Kidney (tissue), 14 donors: ENCODE measurements around the gene MEFV. TPM values are rescaled to one million over a fixed set of nuclear protein-coding genes. Genes with fewer than 3 reads are reported as not detected.

Source experiments
- DNase-seq, 5 donors: peaks; one replicate each; pipeline ENCODE4 v3.0.0-alpha.2; 2013 to 2020
- FAIRE-seq: peaks from 2 replicates; lab custom pipeline; 2012; peaks lifted over from hg19 to GRCh38; lab: Jason Lieb, UNC
- H3K27ac ChIP-seq, 2 donors: one replicate each; pipeline ENCODE4 v1.7.0; 2013; ENCODE audit warnings: low read depth in 2 of 2, low read length in 2 of 2, inconsistent platforms in 1 of 2
- H3K27me3 ChIP-seq: one replicate; pipeline ENCODE4 v1.7.1; 2013; ENCODE audit warnings: low read length, inconsistent platforms; ENCODE audit not compliant: control insufficient read depth, insufficient read depth
- H3K36me3 ChIP-seq, 3 donors: one replicate each; pipeline versions ENCODE4 v1.7.0 to v1.7.1; 2013; ENCODE audit warnings: low read length in 3 of 3, control low read depth in 1 of 3, inconsistent platforms in 1 of 3; ENCODE audit not compliant: insufficient read depth in 3 of 3, control insufficient read depth in 2 of 3
- H3K4me1 ChIP-seq, 3 donors: one replicate each; pipeline versions ENCODE4 v1.7.0 to v1.7.1; 2013; ENCODE audit warnings: low read length in 3 of 3, inconsistent platforms in 1 of 3, low read depth in 1 of 3; ENCODE audit not compliant: control insufficient read depth in 2 of 3, insufficient read depth in 2 of 3
- H3K4me3 ChIP-seq, 3 donors: one replicate each; pipeline versions ENCODE4 v1.7.0 to v1.8.1; 2013; ENCODE audit warnings: low read length in 3 of 3, control low read depth in 1 of 3, inconsistent platforms in 1 of 3
- H3K9ac ChIP-seq, 3 donors: one replicate each; pipeline versions ENCODE4 v1.7.0 to v1.7.1; 2013; ENCODE audit warnings: low read length in 3 of 3, control low read depth in 1 of 3, inconsistent platforms in 1 of 3
- H3K9me3 ChIP-seq, 3 donors: one replicate each; pipeline versions ENCODE4 v1.7.0 to v1.7.1; 2013; ENCODE audit warnings: low read length in 3 of 3, control low read depth in 1 of 3, inconsistent platforms in 1 of 3; ENCODE audit not compliant: control insufficient read depth in 2 of 3, insufficient read depth in 1 of 3
- CTCF ChIP-seq: IDR thresholded peaks from 3 replicates; pipeline ENCODE4 v1.5.1; 2012; ENCODE audit warnings: mild to moderate bottlenecking, moderate library complexity, borderline replicate concordance; ENCODE audit not compliant: insufficient read depth; ENCODE audit errors: extremely low read depth
- intact Hi-C: fragments of 100-400 bp; cut with DNase I; formaldehyde crosslinking; loops from one replicate; pipeline ENCODE4 v1.11.1; 2022
- polyA plus RNA-seq: library from polyadenylated mRNA; stranded (reverse); fragments of 350-450 nt; fragmentation: Illumina TruSeq; extraction: RNeasy Lipid Tissue Mini Kit (QIAGEN cat#74804); gene quantifications from one replicate; pipeline ENCODE4 v1.2.3, GENCODE V29; 2014; ENCODE audit warnings: low read depth, low replicate concordance; ENCODE audit not compliant: insufficient read depth
- total RNA-seq: library from RNA; stranded (reverse); fragmentation: NEBNext Ultra II Directional; extraction: Animal tissue kit (Norgen Biotek cat#: 25700); gene quantifications from one replicate; pipeline ENCODE4 v1.2.1, GENCODE V29; 2021
- donor health status: control.
- donor health status: control.
- donor health status: control.
- donor health status: control.
- donor health status: control.
- donor health status: DM: yes; HTN: yes; CAD: no.
- donor health status: Normal renal cell carcinoma (clear cell type).

The MEFV gene
- total and polyA plus RNA-seq, 2 donors from 2014 or later: 4.1 TPM; not detected in 1

- intact Hi-C loops: no loop called here
- peaks cover 0 to 2% (median 0%) of the 10 kb centered on the region in 3 donors for H3K9me3 ChIP-seq
- no peaks in the 10 kb centered on the region for H3K4me1 ChIP-seq
- H3K36me3 ChIP-seq: no peaks in the 10 kb centered on the region
- H3K27me3 ChIP-seq: no peaks in the 10 kb centered on the region
- no peak overlapping the region for H3K4me3 ChIP-seq
- DNase-seq (no peak), FAIRE-seq (no peak)
- TF ChIP-seq CTCF: no peak
- no peak overlapping the region for H3K9ac ChIP-seq
- H3K27ac ChIP-seq: no peak overlapping the region
These were observed 40.7 kb downstream of the MEFV start for GRCh38 chr16:3215601-3216262.

GRCh38 chr16:3214904-3215600, 41.4 kb downstream of the MEFV start:
- Histone ChIP-seq H3K4me1 (no peaks in the 10 kb centered on the region), H3K9me3 (peaks cover 0 to 2% (median 0%) of the 10 kb centered on the region in 3 donors), H3K4me3 (no peak overlapping the region), H3K9ac (no peak overlapping the region), H3K27me3 (no peaks in the 10 kb centered on the region), H3K27ac (no peak overlapping the region), H3K36me3 (no peaks in the 10 kb centered on the region)
- FAIRE-seq: no peak
- TF ChIP-seq CTCF: no peak
- intact Hi-C loops: no loop called here
- DNase-seq: no peak

- no peak for DNase-seq
- FAIRE-seq: no peak
- no peaks in the 10 kb centered on the region for H3K4me1 ChIP-seq
- intact Hi-C loops: no loop called here
- no peak for TF ChIP-seq CTCF
- peaks cover 0 to 2% (median 0%) of the 10 kb centered on the region in 3 donors for H3K9me3 ChIP-seq
- no peak overlapping the region for H3K4me3 ChIP-seq
- no peaks in the 10 kb centered on the region for H3K36me3 ChIP-seq
- no peak overlapping the region for H3K9ac ChIP-seq
- H3K27ac ChIP-seq: no peak overlapping the region
- H3K27me3 ChIP-seq: no peaks in the 10 kb centered on the region
These were observed 43.9 kb downstream of the MEFV start for GRCh38 chr16:3212567-3212966.
